GM15510 (cell line): Measurements from ENCODE around the gene EPPIN.

Experiments used
- POLR2A ChIP-seq: IDR thresholded peaks from 3 replicates; pipeline ENCODE4 v1.6.1; 2011; ENCODE audit warnings: borderline replicate concordance; ENCODE audit not compliant: insufficient read length; ENCODE audit errors: extremely low read depth

EPPIN gene

GRCh38 chr20:45547206-45547770 lies at the start of gene EPPIN:
Gene EPPIN (minus strand): TSS chr20:45547401. CDS start chr20:45547357, 44 bp downstream.
- no peak for TF ChIP-seq POLR2A

- no peak for TF ChIP-seq POLR2A
These were observed 48.0 kb upstream of the EPPIN start for GRCh38 chr20:45595235-45595634.

- TF ChIP-seq POLR2A: no peak
These were observed 46.3 kb upstream of the EPPIN start for GRCh38 chr20:45593498-45593897.

GRCh38 chr20:45592574-45593189 lies 45.5 kb upstream of the EPPIN start:
- no peak for TF ChIP-seq POLR2A

GRCh38 chr20:45589725-45590124 lies 42.5 kb upstream of the EPPIN start:
- TF ChIP-seq POLR2A: no peak

- TF ChIP-seq POLR2A: no peak
These were observed 41.6 kb upstream of the EPPIN start for GRCh38 chr20:45588800-45589199.

- TF ChIP-seq POLR2A: no peak
These were observed 36.3 kb upstream of the EPPIN start for GRCh38 chr20:45583502-45583901.

GRCh38 chr20:45581702-45582101 lies 34.5 kb upstream of the EPPIN start:
- no peak for TF ChIP-seq POLR2A

- no peak for TF ChIP-seq POLR2A
These were observed 32.0 kb upstream of the EPPIN start, which contains the start of gene WFDC8 for GRCh38 chr20:45579184-45579583. Gene WFDC8 (minus strand): TSS chr20:45579284. CDS start chr20:45579247, 37 bp downstream.

GRCh38 chr20:45578231-45578630 lies 31.0 kb upstream of the EPPIN start:
- TF ChIP-seq POLR2A: no peak

GRCh38 chr20:45576995-45577394 lies 29.8 kb upstream of the EPPIN start:
- no peak for TF ChIP-seq POLR2A

- TF ChIP-seq POLR2A: no peak
These were observed 28.7 kb upstream of the EPPIN start for GRCh38 chr20:45575931-45576330.

- no peak for TF ChIP-seq POLR2A
These were observed 17.6 kb upstream of the EPPIN start for GRCh38 chr20:45564760-45565276.

GRCh38 chr20:45555198-45555597 lies 8.0 kb upstream of the EPPIN start:
- TF ChIP-seq POLR2A: no peak

- TF ChIP-seq POLR2A: no peak
These were observed 5.3 kb upstream of the EPPIN start for GRCh38 chr20:45552456-45552855.

- no peak for TF ChIP-seq POLR2A
These were observed 3.6 kb upstream of the EPPIN start for GRCh38 chr20:45550765-45551164.
